Measurements from ENCODE around the gene IRAK2.

- TF ChIP-seq CTCF (IDR thresholded peaks at IDR 0.05) (no peak), EZH2 (IDR thresholded peaks at IDR 0.05) (no peak)
Observed at GRCh38 chr3:10193692-10194327, 29.1 kb downstream of the IRAK2 start.
